Cardiac fibroblast (primary cell): Measurements from ENCODE around the gene SH2D1B.

Experiments
- DNase-seq, 2 donors: peaks; one replicate each; pipeline versions ENCODE4 v3.0.0 to v3.0.0-alpha.2; 2010; ENCODE audit warnings: low read depth in 2 of 2
- H3K4me3 ChIP-seq, 2 donors: replicated peaks in 1 of 2; 1 replicate in 1 of 2; 2 replicates in 1 of 2; pipeline ENCODE4 v1.5.1; 2011; ENCODE audit warnings: low read depth in 2 of 2, low read length in 2 of 2, mild to moderate bottlenecking in 2 of 2, moderate library complexity in 1 of 2
- CTCF ChIP-seq: IDR thresholded peaks from one replicate; pipeline ENCODE4 v1.5.1; 2011; ENCODE audit warnings: low read depth, mild to moderate bottlenecking, low read length, inconsistent platforms

SH2D1B gene

GRCh38 chr1:162398999-162399580 lies 12.8 kb downstream of the SH2D1B start:
- no peak overlapping the region for H3K4me3 ChIP-seq
- no peak for DNase-seq
- TF ChIP-seq CTCF: no peak

GRCh38 chr1:162397943-162398560 lies 13.9 kb downstream of the SH2D1B start:
- H3K4me3 ChIP-seq: no peak overlapping the region
- TF ChIP-seq CTCF: no peak
- no peak for DNase-seq

- TF ChIP-seq CTCF: peak; percentile 9
- DNase-seq: peak; percentile 45 to 52
Measured at GRCh38 chr1:162397039-162397448, 14.9 kb downstream of the SH2D1B start.

GRCh38 chr1:162396201-162396906 lies 15.6 kb downstream of the SH2D1B start:
- TF ChIP-seq CTCF: no peak

More at GRCh38 chr1:162397039-162397448, 14.9 kb downstream of the SH2D1B start:
- H3K4me3 ChIP-seq: no peak overlapping the region

GRCh38 chr1:162391790-162392563 lies 20.0 kb downstream of the SH2D1B start:
- TF ChIP-seq CTCF: peak; percentile 80
- no peak overlapping the region for H3K4me3 ChIP-seq
- DNase-seq: peak; percentile 70 to 74

More at GRCh38 chr1:162396201-162396906, 15.6 kb downstream of the SH2D1B start:
- no peak for DNase-seq
- no peak overlapping the region for H3K4me3 ChIP-seq

GRCh38 chr1:162390396-162391185 lies 21.3 kb downstream of the SH2D1B start:
- no peak overlapping the region for H3K4me3 ChIP-seq
- no peak for DNase-seq
- no peak for TF ChIP-seq CTCF
